IMR-90 (cell line): Measurements from ENCODE around the gene DNAJC5. TPM values are rescaled to one million over a fixed set of nuclear protein-coding genes. Genes with fewer than 3 reads are reported as not detected.

Experiments
- ATAC-seq: fragments of 200-7000 bp; cut with Tn5 transposase; 2 replicates; pipeline ENCODE4 v1.9.1; 2020; ENCODE audit warnings: low read depth, mild to moderate bottlenecking, moderate library complexity
- BruUV-seq: library from RNA; stranded (reverse); fragments of 400-500 nt; replicated peaks from 2 replicates; lab custom pipeline; 2021; lab: Mats Ljungman, UMichigan
- CTCF ChIA-PET: fragments of 300-600 bp; formaldehyde crosslinking; extraction: SDS; loops from one replicate; lab custom pipeline; 2021; ENCODE audit warnings: antibody characterized with exemption; lab: Yijun Ruan, JAX
- POLR2A ChIA-PET: fragments of 300-600 bp; sonication (Branson Sonifier 250); formaldehyde crosslinking; loops from one replicate; lab custom pipeline; 2022; ENCODE audit warnings: antibody characterized with exemption; ENCODE audit not compliant: unreplicated experiment; lab: Charles Lee
- DNase-seq: peaks from one replicate; pipeline ENCODE4 v3.0.0; 2013
- H2AFZ ChIP-seq: replicated peaks from 2 replicates; pipeline ENCODE3; 2013; ENCODE audit warnings: low read length, mild to moderate bottlenecking; ENCODE audit not compliant: poor library complexity
- H2AK5ac ChIP-seq: 2 replicates; pipeline ENCODE4 v1.6.1; 2013; ENCODE audit warnings: low read depth, low read length, inconsistent platforms
- H2AK9ac ChIP-seq: replicated peaks from 2 replicates; pipeline ENCODE3; 2013; ENCODE audit warnings: mild to moderate bottlenecking, low read depth, low read length, moderate library complexity; ENCODE audit not compliant: poor library complexity
- H2BK120ac ChIP-seq: 2 replicates; pipeline ENCODE4 v1.6.1; 2013; ENCODE audit warnings: low read depth, low read length, inconsistent platforms
- H2BK15ac ChIP-seq: 3 replicates; pipeline ENCODE4 v1.6.1; 2013; ENCODE audit warnings: low read depth, low read length, inconsistent platforms
- H2BK20ac ChIP-seq: 2 replicates; pipeline ENCODE4 v1.6.1; 2013; ENCODE audit warnings: low read depth, mild to moderate bottlenecking, inconsistent platforms, low read length, moderate library complexity
- H2BK5ac ChIP-seq: 2 replicates; pipeline ENCODE4 v1.6.1; 2013; ENCODE audit warnings: mild to moderate bottlenecking, low read depth, low read length, inconsistent platforms; ENCODE audit not compliant: poor library complexity, severe bottlenecking
- H3K14ac ChIP-seq: replicated peaks from 2 replicates; pipeline ENCODE4 v1.6.1; 2013; ENCODE audit warnings: low read depth, low read length, inconsistent platforms
- H3K18ac ChIP-seq: 2 replicates; pipeline ENCODE4 v1.6.1; 2013; ENCODE audit warnings: low read depth, low read length, control low read depth
- H3K23ac ChIP-seq: 2 replicates; pipeline ENCODE4 v1.6.1; 2013; ENCODE audit warnings: low read depth, low read length, inconsistent platforms
- H3K27ac ChIP-seq: 2 replicates; pipeline ENCODE4 v1.5.1; 2013; ENCODE audit warnings: mild to moderate bottlenecking, control low read depth, low read length; ENCODE audit not compliant: insufficient read depth
- H3K27me3 ChIP-seq: 2 replicates; pipeline ENCODE4 v1.6.1; 2013; ENCODE audit warnings: low read length; ENCODE audit not compliant: control insufficient read depth, insufficient read depth
- H3K36me3 ChIP-seq: 2 replicates; pipeline ENCODE4 v1.6.1; 2013; ENCODE audit warnings: low read length, mixed read lengths; ENCODE audit not compliant: control insufficient read depth, insufficient read depth
- H3K4ac ChIP-seq: 2 replicates; pipeline ENCODE4 v1.6.1; 2013; ENCODE audit warnings: low read depth, low read length, inconsistent platforms
- H3K4me1 ChIP-seq: 2 replicates; pipeline ENCODE4 v1.6.1; 2013; ENCODE audit warnings: low read length, mixed read lengths; ENCODE audit not compliant: control insufficient read depth, insufficient read depth
- H3K4me2 ChIP-seq: 2 replicates; pipeline ENCODE4 v1.6.1; 2013; ENCODE audit warnings: low read depth, mild to moderate bottlenecking, control low read depth, low read length, moderate library complexity
- H3K4me3 ChIP-seq: 2 replicates; pipeline ENCODE4 v1.5.1; 2013; ENCODE audit warnings: low read depth, mild to moderate bottlenecking, control low read depth, low read length, moderate library complexity; ENCODE audit not compliant: insufficient read depth
- H3K56ac ChIP-seq: 2 replicates; pipeline ENCODE4 v1.6.1; 2013; ENCODE audit warnings: low read length, inconsistent platforms; ENCODE audit not compliant: insufficient read depth; ENCODE audit errors: extremely low read depth
- H3K79me1 ChIP-seq, 2 experiments: 2 replicates each; pipeline ENCODE4 v1.6.1; 2013; ENCODE audit warnings: low read length in 2 of 2, inconsistent platforms in 1 of 2, low read depth in 1 of 2
- H3K9ac ChIP-seq: 2 replicates; pipeline ENCODE4 v1.6.1; 2013; ENCODE audit warnings: low read depth, low read length, control low read depth
- H3K9me1 ChIP-seq: 2 replicates; pipeline ENCODE4 v1.6.1; 2013; ENCODE audit warnings: low read length, inconsistent platforms; ENCODE audit not compliant: insufficient read depth
- H3K9me3 ChIP-seq: 2 replicates; pipeline ENCODE4 v1.6.1; 2013; ENCODE audit warnings: low read length; ENCODE audit not compliant: control insufficient read depth, insufficient read depth
- H4K20me1 ChIP-seq: 2 replicates; pipeline ENCODE4 v1.6.1; 2013; ENCODE audit warnings: low read length, inconsistent platforms; ENCODE audit not compliant: insufficient read depth
- H4K5ac ChIP-seq: 2 replicates; pipeline ENCODE4 v1.6.1; 2013; ENCODE audit warnings: mild to moderate bottlenecking, low read depth, low read length, control low read depth
- H4K8ac ChIP-seq, 2 experiments: 2 replicates each; pipeline ENCODE4 v1.6.1; 2013; ENCODE audit warnings: low read depth in 2 of 2, low read length in 2 of 2, control low read depth in 1 of 2, inconsistent platforms in 1 of 2
- H4K91ac ChIP-seq: 2 replicates; pipeline ENCODE4 v1.6.1; 2013; ENCODE audit warnings: low read depth, low read length, inconsistent platforms; ENCODE audit not compliant: insufficient read depth
- BHLHE40 ChIP-seq: fragments of 150-350 bp; IDR thresholded peaks from 2 replicates; pipeline ENCODE4 v1.6.1; 2016; ENCODE audit warnings: mild to moderate bottlenecking, low read depth, low read length
- CEBPB ChIP-seq: IDR thresholded peaks from 2 replicates; pipeline ENCODE4 v1.6.1; 2012; ENCODE audit warnings: low read depth, low read length, improper control_type of control experiment
- MAFK ChIP-seq: IDR thresholded peaks from 2 replicates; pipeline ENCODE4 v1.6.1; 2012; ENCODE audit warnings: low read depth, low read length, improper control_type of control experiment
- MXI1 ChIP-seq: IDR thresholded peaks from 2 replicates; pipeline ENCODE4 v1.6.1; 2012; ENCODE audit warnings: low read depth, mild to moderate bottlenecking, low read length, moderate library complexity, borderline replicate concordance
- RCOR1 ChIP-seq: IDR thresholded peaks from 2 replicates; pipeline ENCODE4 v1.6.1; 2012; ENCODE audit warnings: mild to moderate bottlenecking, low read length, improper control_type of control experiment; ENCODE audit not compliant: insufficient replicate concordance
- WGBS, 2 experiments: methylation state at CpG; one replicate each; pipeline versions ENCODE4 v1.1.5 to v1.1.7; 2013; ENCODE audit warnings: missing lambda C conversion rate in 2 of 2; ENCODE audit not compliant: insufficient read length in 1 of 2; ENCODE audit errors: extremely low coverage in 2 of 2; 5-methylcytosine and 5-hydroxymethylcytosine counted together
- dilution Hi-C: fragments of 300-500 bp; cut with HindIII; formaldehyde crosslinking; loops from one replicate; pipeline ENCODE4 v1.14.3; 2018; ENCODE audit warnings: low sequenced_read_pairs; ENCODE audit not compliant: unreplicated experiment
- in situ Hi-C: fragments of 300-500 bp; cut with MboI; formaldehyde crosslinking; loops from 3 replicates; pipeline ENCODE4 v1.14.3; 2019; ENCODE audit warnings: low sequenced_read_pairs, inconsistent platforms, mixed read lengths
- intact Hi-C: fragments of 100-400 bp; cut with micrococcal nuclease; formaldehyde crosslinking; loops from 2 replicates; pipeline ENCODE4 v1.10.0; 2022
- polyA plus RNA-seq, 3 experiments: library from polyadenylated mRNA; depleted of rRNA; stranded (reverse); fragments of >200 nt; gene quantifications; 2 replicates each; pipeline ENCODE4 v1.2.3, GENCODE V29; 2012; ENCODE audit warnings: low replicate concordance in 1 of 3
- total RNA-seq: library from RNA; depleted of rRNA; stranded (reverse); fragments of >200 nt; gene quantifications from 2 replicates; pipeline ENCODE4 v1.2.3, GENCODE V29; 2012
- TF ChIP-seq, protein P1 (sequence below): fragments of 150-350 bp; IDR thresholded peaks from 2 replicates; pipeline ENCODE4 v1.6.1; 2016; ENCODE audit warnings: low read depth, mild to moderate bottlenecking, low read length, moderate library complexity, borderline replicate concordance

DNAJC5 gene
- total and polyA plus RNA-seq, 2 of the 4 experiments (the other 2 are of a cell fraction), result 35.6 to 45.2 TPM

DNA sequence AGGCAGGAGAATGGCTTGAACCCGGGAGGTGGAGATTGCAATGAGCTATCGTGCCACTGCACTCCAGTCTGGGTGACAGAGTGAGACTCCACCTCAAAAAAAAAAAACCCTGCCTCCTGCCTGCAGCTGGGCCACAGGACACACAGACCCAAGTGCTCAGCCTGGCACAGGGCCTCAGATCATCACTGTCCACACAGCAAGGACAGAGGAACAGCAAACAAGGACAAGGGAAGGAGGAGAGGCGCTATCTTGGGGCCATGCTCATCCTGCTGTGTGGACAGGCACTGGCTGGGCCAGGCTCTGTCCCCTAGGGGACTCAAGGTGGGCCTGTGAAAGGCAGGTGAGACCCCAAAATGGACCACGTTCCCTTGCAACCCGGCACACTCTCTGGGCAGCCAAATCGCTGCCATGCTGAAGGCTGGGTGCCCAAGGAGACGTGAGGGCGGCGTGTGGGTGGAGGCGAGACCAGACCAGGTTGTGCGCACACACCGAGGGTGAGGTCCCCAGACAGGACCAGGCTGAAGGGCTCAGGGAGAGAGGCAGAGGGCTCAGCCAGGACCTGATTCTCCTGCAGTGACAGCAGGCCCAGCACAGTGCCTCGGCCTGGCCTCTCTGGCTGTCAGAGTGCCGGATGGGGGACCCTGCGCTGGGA, 52.2 kb downstream of the DNAJC5 start:
- DNase-seq (no peak), ATAC-seq (no peak)
- H3K79me1 ChIP-seq, result peaks cover 18 to 90% of the 10 kb centered on the region in 2 experiments; a peak in 3 of 4 replicates
- H2AK9ac ChIP-seq, result no peak overlapping the region
- TF ChIP-seq MAFK, result no peak
- no peak for TF ChIP-seq MXI1
- no peak for TF ChIP-seq BHLHE40
- no peak for TF ChIP-seq RCOR1
- TF ChIP-seq, protein P1, sequence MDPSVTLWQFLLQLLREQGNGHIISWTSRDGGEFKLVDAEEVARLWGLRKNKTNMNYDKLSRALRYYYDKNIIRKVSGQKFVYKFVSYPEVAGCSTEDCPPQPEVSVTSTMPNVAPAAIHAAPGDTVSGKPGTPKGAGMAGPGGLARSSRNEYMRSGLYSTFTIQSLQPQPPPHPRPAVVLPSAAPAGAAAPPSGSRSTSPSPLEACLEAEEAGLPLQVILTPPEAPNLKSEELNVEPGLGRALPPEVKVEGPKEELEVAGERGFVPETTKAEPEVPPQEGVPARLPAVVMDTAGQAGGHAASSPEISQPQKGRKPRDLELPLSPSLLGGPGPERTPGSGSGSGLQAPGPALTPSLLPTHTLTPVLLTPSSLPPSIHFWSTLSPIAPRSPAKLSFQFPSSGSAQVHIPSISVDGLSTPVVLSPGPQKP, result no peak
- TF ChIP-seq CEBPB, result no peak
- H3K56ac ChIP-seq, result no peak overlapping the region
- no peak overlapping the region for H4K5ac ChIP-seq
- ChIA-PET POLR2A (no interaction called here), CTCF (no interaction called here)
- intact Hi-C loops (no loop called here), dilution Hi-C loops (no loop called here), in situ Hi-C loops (no loop called here)
- 88% methylated on average over 13 of the region's 15 CpGs; no CpG with 5 or more reads in 1 of the 2 experiments for WGBS, 2 experiments
- H3K9me3 ChIP-seq, result no peaks in the 10 kb centered on the region
- H3K4ac ChIP-seq, result no peak overlapping the region
- H4K8ac ChIP-seq, result no peak overlapping the region
- no peak overlapping the region for H3K4me2 ChIP-seq
- no peaks in the 10 kb centered on the region for H3K27me3 ChIP-seq
- no peak overlapping the region for H2BK5ac ChIP-seq
- H3K9me1 ChIP-seq, result peaks cover 22% of the 10 kb centered on the region
- H3K23ac ChIP-seq, result no peak overlapping the region
- H4K20me1 ChIP-seq, result peaks cover 99% of the 10 kb centered on the region
- no peak overlapping the region for H3K18ac ChIP-seq
- no peak overlapping the region for H4K91ac ChIP-seq
- H3K36me3 ChIP-seq, result peaks cover 36% of the 10 kb centered on the region
- H3K4me1 ChIP-seq, result peaks cover 29% of the 10 kb centered on the region
- no peak overlapping the region for H2AFZ ChIP-seq
- no peak overlapping the region for H2BK15ac ChIP-seq
- no TSS peak for BruUV-seq
- H3K14ac ChIP-seq, result no peak overlapping the region
- H2BK20ac ChIP-seq, result no peak overlapping the region
- no peak overlapping the region for H3K4me3 ChIP-seq
- H3K27ac ChIP-seq, result no peak overlapping the region
- H3K9ac ChIP-seq, result no peak overlapping the region
- H2BK120ac ChIP-seq, result no peak overlapping the region
- H2AK5ac ChIP-seq, result no peak overlapping the region; the same call in 1 of the 2 replicates
